D721Med (cell line): ENCODE measurements around the gene NPAS3.

Experiments used
- DNase-seq: peaks from one replicate; pipeline ENCODE4 v3.0.0; 2011; ENCODE audit warnings: low spot score; ENCODE audit not compliant: insufficient read length
- FAIRE-seq: peaks from 2 replicates; lab custom pipeline; 2011; peaks lifted over from hg19 to GRCh38; lab: Jason Lieb, UNC
- CTCF ChIP-seq: IDR thresholded peaks from 2 replicates; pipeline ENCODE4 v1.5.1; 2012; ENCODE audit warnings: mild to moderate bottlenecking, control low read depth; ENCODE audit not compliant: insufficient read depth; ENCODE audit errors: missing control alignments

The NPAS3 gene

DNA sequence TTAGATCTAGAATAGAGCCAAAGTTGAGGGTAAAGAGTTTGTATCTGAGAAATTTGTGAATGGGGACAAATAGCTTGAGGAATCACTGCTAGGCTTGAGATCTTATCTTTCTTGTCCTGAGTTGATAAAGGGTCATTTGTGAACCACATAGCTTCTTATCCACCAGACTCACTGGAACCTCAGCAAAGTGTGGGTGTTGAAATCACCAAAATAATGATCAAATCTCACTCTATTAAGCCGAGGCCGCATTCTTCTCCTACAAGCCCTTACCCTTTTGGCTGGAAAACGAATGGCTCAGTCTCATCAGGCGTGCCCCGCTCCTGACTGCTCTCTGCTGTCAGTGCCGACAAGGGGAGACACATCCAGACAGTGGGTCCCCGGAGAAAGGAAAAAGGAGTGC is 771.6 kb downstream of the NPAS3 start:
- no peak for FAIRE-seq
- TF ChIP-seq CTCF, result no peak
- no peak for DNase-seq

DNA sequence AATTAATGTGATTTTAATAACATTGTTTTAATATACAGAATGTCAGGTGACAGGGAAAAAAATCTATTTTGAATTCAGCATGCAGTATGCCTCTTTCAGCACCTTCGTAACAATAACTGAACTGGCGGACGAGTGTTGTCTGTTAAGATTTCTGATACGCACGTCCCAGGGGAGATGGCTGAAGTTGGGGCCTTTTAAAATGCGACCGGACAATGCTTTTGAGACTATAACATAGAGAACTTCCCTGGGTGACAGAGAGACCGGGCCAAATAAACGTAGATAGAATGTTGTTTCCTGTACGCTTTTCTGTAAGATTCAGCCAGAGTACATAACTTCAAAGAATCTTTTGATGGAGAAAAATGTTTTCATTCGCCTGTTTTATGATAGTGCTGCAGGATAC is 772.5 kb downstream of the NPAS3 start:
- TF ChIP-seq CTCF, result no peak
- DNase-seq (no peak), FAIRE-seq (no peak)

- no peak for TF ChIP-seq CTCF
- no peak for DNase-seq
Observed at GRCh38 chr14:33711811-33712216, 773.1 kb downstream of the NPAS3 start.

GRCh38 chr14:33714527-33715226 is 776.0 kb downstream of the NPAS3 start:
- TF ChIP-seq CTCF, result no peak
- FAIRE-seq (no peak), DNase-seq (no peak)

More at GRCh38 chr14:33711811-33712216, 773.1 kb downstream of the NPAS3 start:
- no peak for FAIRE-seq

- no peak for FAIRE-seq
- DNase-seq, result no peak
- TF ChIP-seq CTCF, result no peak
Observed at GRCh38 chr14:33715227-33715528, 776.5 kb downstream of the NPAS3 start.

GRCh38 chr14:33716921-33717320 is 778.2 kb downstream of the NPAS3 start:
- FAIRE-seq, result no peak
- DNase-seq, result no peak
- no peak for TF ChIP-seq CTCF

- no peak for DNase-seq
- TF ChIP-seq CTCF, result no peak
- no peak for FAIRE-seq
Observed at GRCh38 chr14:33717866-33718265, 779.2 kb downstream of the NPAS3 start.
